Coronary artery (tissue), 2 donors: Measurements from ENCODE around the gene SCIN.

Source experiments
- DNase-seq: peaks from one replicate; pipeline ENCODE4 v3.0.0-alpha.2; 2017; ENCODE audit warnings: low spot score
- H3K27ac ChIP-seq, 2 donors: fragments of 200-600 bp; sonication (generic); one replicate each; pipeline ENCODE4 v1.5.1; 2016 to 2019
- H3K4me3 ChIP-seq: fragments of 200-600 bp; sonication (generic); 2 replicates; pipeline ENCODE4 v1.5.1; 2016; ENCODE audit warnings: mild to moderate bottlenecking, moderate library complexity
- TF ChIP-seq, protein P1 (sequence below): fragments of 200-600 bp; sonication (generic); IDR thresholded peaks from one replicate; pipeline ENCODE4 v1.5.1; 2019; ENCODE audit warnings: antibody characterized with exemption

The SCIN gene

GRCh38 chr7:12594122-12594897 is 23.8 kb downstream of the SCIN start:
- Histone ChIP-seq H3K27ac (no peak overlapping the region), H3K4me3 (no peak overlapping the region)
- TF ChIP-seq, protein P1, sequence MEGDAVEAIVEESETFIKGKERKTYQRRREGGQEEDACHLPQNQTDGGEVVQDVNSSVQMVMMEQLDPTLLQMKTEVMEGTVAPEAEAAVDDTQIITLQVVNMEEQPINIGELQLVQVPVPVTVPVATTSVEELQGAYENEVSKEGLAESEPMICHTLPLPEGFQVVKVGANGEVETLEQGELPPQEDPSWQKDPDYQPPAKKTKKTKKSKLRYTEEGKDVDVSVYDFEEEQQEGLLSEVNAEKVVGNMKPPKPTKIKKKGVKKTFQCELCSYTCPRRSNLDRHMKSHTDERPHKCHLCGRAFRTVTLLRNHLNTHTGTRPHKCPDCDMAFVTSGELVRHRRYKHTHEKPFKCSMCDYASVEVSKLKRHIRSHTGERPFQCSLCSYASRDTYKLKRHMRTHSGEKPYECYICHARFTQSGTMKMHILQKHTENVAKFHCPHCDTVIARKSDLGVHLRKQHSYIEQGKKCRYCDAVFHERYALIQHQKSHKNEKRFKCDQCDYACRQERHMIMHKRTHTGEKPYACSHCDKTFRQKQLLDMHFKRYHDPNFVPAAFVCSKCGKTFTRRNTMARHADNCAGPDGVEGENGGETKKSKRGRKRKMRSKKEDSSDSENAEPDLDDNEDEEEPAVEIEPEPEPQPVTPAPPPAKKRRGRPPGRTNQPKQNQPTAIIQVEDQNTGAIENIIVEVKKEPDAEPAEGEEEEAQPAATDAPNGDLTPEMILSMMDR, result no peak
- DNase-seq, result no peak

DNA sequence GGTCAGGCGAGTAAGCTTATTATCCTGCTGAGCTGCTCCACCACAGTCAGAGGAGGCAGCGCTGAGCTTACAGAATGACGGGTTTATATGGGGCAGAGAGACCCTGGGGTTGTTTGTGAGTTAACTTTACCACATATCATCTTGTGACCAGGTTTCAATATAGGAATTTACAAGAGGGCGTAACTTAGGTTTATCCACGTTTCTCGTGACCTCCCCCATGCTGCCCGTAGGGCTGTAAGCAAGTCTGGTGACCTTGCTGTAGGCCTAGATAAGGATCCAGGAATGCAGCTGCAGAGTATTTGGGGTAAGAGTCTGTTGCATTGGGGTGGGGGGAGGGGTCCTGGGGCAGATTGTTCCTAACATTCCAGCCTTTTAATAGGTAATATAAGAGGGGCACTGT is 24.6 kb downstream of the SCIN start:
- H3K4me3 ChIP-seq, result no peak overlapping the region
- DNase-seq, result no peak
- H3K27ac ChIP-seq, result no peak overlapping the region
- TF ChIP-seq, protein P1, result no peak

DNA sequence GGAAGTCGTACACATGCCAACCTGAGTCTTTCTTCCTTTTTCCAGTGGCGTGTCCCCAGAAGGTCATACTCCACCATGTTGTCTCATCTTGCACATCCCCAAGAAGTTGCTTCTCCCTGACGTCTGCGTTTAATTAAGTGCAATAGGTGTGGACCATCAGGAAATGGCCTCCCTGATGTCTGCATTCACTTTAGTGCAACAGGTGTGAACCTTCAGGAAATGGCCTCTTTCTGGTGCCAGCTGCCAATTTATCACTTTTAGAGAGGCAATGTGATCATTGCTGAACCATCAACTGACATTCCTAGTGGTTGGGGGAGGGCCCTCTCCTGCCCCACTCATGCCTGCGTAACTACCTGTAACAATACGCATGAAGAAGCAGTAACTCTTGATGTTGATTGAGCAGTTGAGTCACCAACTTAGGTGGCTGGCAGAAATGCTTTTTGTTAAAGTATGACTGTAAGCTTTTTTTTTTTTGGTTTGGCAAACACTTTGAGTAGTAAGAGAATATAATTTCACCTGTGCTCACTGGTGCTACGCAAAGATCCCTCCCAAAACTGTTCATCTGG is 25.8 kb downstream of the SCIN start:
- no peak for DNase-seq
- TF ChIP-seq, protein P1, result no peak
- Histone ChIP-seq H3K4me3 (no peak overlapping the region), H3K27ac (no peak overlapping the region)

DNA sequence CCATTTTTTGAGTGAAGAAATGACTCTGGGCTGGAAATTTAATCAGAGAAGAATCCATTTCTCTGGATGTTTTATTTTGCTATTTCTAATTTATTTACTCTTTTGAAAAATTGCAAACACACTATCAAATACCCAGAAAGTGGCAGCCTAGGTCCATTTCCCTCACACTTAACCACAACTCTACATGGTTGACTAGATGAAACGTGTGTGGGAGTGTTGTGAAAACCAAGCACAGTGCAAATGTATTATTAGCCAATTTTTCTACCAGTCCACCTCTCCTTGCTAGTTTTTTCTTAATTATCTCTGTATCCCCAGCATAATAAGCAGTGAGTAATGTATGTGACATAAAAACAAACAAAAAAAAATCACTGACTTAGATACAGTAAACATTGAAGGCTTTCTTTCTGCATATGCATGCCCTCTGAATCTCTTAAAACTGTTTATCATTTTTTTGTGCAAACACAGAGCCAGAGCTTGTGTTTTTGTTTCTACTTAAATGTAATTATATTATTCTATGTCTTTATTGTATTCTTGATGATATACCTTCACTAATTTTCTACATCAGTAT is 30.9 kb downstream of the SCIN start:
- no peak for DNase-seq
- Histone ChIP-seq H3K27ac (no peak overlapping the region), H3K4me3 (no peak overlapping the region)
- TF ChIP-seq, protein P1, result no peak

DNA sequence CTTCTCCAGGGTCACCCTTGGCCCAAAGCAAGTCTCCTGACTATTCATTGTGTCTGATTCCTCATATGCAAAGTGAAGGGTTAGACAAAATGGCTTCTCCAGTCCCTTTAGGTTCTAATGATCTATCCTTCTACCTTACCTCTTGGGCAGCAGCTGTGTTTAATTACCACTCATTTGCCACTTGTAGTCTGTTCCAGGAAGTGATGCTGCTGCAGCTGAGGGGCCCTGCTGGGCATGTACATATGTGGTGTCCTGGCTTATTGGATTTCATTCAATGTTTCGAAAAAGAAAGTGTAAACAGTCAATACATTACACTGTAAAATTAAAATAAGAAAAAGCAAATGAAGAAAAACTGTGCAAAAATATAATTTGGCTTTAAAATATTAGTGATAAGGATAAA is 36.6 kb downstream of the SCIN start:
- no peak for DNase-seq
- no peak overlapping the region for H3K4me3 ChIP-seq
- TF ChIP-seq, protein P1, result no peak
- H3K27ac ChIP-seq, result no peak overlapping the region

DNA sequence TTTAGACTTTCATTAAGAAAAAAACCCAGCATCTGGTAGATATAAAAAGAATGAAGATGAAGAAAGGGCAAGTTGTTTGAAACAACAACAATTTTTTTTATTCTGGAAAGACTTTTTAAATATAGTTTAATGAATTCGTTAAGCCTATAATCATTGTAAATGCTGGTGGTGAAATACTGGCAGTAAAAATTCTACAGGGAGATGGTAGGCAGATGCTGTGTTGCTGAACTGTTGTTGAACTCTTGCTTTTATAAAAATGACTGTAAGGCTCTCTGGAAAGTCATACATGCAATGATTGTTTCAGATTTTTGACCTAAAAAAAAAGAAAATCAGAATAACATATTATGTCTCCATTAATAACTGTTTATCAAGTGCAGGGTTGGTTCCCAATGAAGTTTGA is 39.0 kb downstream of the SCIN start:
- no peak overlapping the region for H3K27ac ChIP-seq
- DNase-seq, result no peak
- H3K4me3 ChIP-seq, result no peak overlapping the region
- TF ChIP-seq, protein P1, result no peak

DNA sequence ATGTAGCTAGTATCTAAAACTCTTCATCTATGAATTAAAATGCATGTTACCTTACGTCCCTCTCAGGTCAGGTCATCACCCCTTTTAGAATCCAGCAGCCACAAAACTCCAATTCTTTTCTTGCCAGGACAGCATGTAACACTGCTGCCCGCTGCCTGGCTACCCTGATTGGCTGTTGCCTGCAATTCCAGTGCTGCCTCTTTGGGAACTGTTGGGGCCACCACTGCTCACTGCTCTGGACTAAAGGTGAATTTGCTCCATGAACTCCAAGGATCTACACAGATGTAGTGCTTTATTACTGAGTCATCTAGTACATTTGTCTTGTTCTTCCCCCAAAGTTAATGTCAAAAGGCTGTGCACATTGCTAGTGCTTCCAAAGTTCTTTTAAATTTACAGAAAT is 40.4 kb downstream of the SCIN start:
- TF ChIP-seq, protein P1, result no peak
- Histone ChIP-seq H3K27ac (no peak overlapping the region), H3K4me3 (no peak overlapping the region)
- no peak for DNase-seq
